Activated CD4-positive, alpha-beta memory T cell treated with anti-CD3 and anti-CD28 coated beads, Interleukin-2, amount 10 ng/mL, durations not matched to agents 7 days and 5 days (primary cell): ENCODE results near the gene FAM185A. TPM values are rescaled to one million over a fixed set of nuclear protein-coding genes. Genes with fewer than 3 reads are reported as not detected.
"Not testable (repeated sequence)": the region's sequence is repeated elsewhere in the genome, so short reads cannot be mapped to it uniquely, and the experiment has no call there.

Experiments used
- CTCF ChIA-PET: fragments of 350-600 bp; sonication (Branson Sonifier 250); formaldehyde crosslinking; loops from one replicate; lab custom pipeline; 2021; ENCODE audit warnings: antibody characterized with exemption, inconsistent platforms; lab: Charles Lee
- POLR2A ChIA-PET: fragments of 350-600 bp; sonication (Branson Sonifier 250); formaldehyde crosslinking; loops from one replicate; lab custom pipeline; 2021; ENCODE audit warnings: antibody characterized with exemption; lab: Charles Lee
- DNase-seq: peaks from one replicate; pipeline ENCODE4 v3.0.0-alpha.2; 2020
- H3K27ac Mint-ChIP-seq: one replicate; pipeline ENCODE4 v1.8.0; 2021; ENCODE audit warnings: mild to moderate bottlenecking, mixed read lengths
- H3K27me3 Mint-ChIP-seq: one replicate; pipeline ENCODE4 v1.8.0; 2021; ENCODE audit warnings: mixed read lengths
- H3K36me3 Mint-ChIP-seq: one replicate; pipeline ENCODE4 v1.8.0; 2021; ENCODE audit warnings: low read depth, mixed read lengths
- H3K4me1 Mint-ChIP-seq: one replicate; pipeline ENCODE4 v1.8.0; 2021; ENCODE audit warnings: mixed read lengths
- H3K4me3 Mint-ChIP-seq: one replicate; pipeline ENCODE4 v1.8.0; 2021; ENCODE audit warnings: mild to moderate bottlenecking, mixed read lengths
- H3K9me3 Mint-ChIP-seq: one replicate; pipeline ENCODE4 v1.8.0; 2021; ENCODE audit warnings: mixed read lengths
- total RNA-seq, 2 experiments: library from RNA; stranded (reverse); gene quantifications; one replicate each; pipeline ENCODE4 v1.2.3, GENCODE V29; 2021

FAM185A gene
- total RNA-seq, 2 experiments from 2014 or later = 6.1 to 7.2 TPM

DNA sequence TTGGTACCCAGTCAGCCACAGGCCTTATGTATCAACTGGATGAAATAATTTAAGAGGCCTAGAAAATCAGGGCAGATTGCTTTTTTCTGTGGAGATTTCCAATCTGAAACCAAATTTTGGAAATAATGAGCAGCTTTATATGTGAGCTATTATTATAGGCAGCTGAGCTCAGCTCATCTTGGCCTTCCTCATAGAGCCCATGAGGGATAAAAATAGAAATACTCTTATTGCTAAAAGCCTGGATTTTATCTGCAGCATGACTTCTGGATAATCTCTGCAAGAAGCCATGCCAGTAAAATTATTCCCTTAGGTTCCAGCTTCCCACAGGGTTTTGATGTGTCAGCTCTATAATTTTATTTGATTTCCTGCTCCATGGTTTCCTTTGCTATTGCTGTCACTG is 43.0 kb downstream of the FAM185A start:
- H3K36me3 Mint-ChIP-seq, H3K9me3 Mint-ChIP-seq, H3K4me1 Mint-ChIP-seq, POLR2A ChIA-PET, DNase-seq, H3K27me3 Mint-ChIP-seq, H3K27ac Mint-ChIP-seq, CTCF ChIA-PET, H3K4me3 Mint-ChIP-seq: not testable (repeated sequence)

DNA sequence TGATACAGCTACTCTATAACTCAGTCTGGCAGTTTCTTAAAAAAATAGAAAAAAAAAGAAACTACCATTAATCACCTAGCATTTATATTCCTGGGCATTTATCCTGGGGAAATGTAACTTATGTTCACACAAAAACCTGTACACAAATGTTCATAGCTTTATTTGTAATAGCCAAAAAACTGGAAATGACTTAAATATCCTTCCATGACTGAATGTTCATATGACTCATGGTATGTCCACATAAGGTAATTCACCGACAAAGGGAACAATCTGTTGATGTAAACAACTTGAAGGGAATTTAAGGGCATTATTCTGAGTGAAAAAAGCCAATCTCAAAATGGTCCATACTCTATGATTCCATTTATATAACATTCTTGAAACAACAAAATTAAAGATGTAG is 45.8 kb downstream of the FAM185A start:
- H3K4me1 Mint-ChIP-seq, H3K36me3 Mint-ChIP-seq, CTCF ChIA-PET, H3K9me3 Mint-ChIP-seq, H3K4me3 Mint-ChIP-seq, H3K27ac Mint-ChIP-seq, DNase-seq, H3K27me3 Mint-ChIP-seq, POLR2A ChIA-PET: not testable (repeated sequence)

DNA sequence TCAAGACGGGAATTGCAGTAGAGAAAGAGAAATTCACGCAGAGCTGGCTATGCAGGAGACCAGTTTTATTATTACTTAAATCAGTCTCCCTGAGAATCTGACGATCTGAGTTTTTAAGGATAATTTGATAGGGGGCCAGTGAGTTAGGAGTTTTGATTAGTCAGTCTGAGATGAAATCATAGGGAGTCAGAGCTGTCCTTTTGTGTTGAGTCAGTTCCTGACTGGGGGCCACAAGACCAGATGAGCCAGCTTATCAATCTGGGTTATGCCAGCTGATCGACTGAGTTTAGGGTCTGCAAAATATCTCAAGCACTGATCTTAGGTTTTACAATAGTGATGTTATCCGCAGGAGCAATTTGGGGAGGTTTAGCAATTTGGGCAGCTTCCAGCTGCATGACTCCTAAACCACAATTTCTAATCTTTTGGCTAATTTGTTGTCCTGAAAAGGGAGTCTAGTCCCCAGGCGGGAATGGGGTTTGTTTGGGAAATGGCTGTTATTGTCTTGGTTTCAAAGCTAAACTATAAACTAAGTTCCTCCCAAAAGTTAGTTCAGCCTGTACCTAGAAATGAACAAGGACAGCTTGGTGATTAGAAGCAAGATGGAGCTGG is 47.3 kb downstream of the FAM185A start:
- POLR2A ChIA-PET, H3K4me1 Mint-ChIP-seq, CTCF ChIA-PET, H3K4me3 Mint-ChIP-seq, H3K36me3 Mint-ChIP-seq, H3K27ac Mint-ChIP-seq, H3K27me3 Mint-ChIP-seq, DNase-seq, H3K9me3 Mint-ChIP-seq: not testable (repeated sequence)

DNA sequence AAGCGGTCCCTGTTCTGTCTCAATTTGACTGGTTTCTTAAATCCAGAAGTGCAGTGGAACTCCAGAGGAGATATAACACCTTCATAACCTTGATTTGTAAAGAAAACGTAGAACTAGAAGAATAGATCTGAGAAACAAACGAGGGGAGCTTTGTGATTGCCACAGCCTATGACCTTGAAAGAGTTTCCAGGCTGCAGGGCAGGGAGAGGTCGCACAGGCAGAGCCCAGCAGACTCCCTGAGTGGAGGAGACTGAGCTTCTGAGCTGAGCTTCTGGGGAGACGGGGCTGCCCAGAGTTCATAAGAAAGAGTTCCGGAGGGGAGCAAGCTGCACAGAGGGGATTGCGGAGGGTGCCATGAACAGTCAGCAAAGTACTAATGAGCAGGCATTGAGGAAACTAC is 57.8 kb downstream of the FAM185A start:
- H3K4me1 Mint-ChIP-seq = peaks cover 11% of the 10 kb centered on the region
- H3K9me3 Mint-ChIP-seq = peaks cover 9% of the 10 kb centered on the region
- no peaks in the 10 kb centered on the region for H3K27me3 Mint-ChIP-seq
- H3K27ac Mint-ChIP-seq = no peak overlapping the region
- no peak overlapping the region for H3K4me3 Mint-ChIP-seq
- DNase-seq = no peak
- H3K36me3 Mint-ChIP-seq = no peaks in the 10 kb centered on the region
- POLR2A ChIA-PET = no interaction called here
- CTCF ChIA-PET = no interaction called here

- Mint-ChIP-seq H3K27me3 (no peaks in the 10 kb centered on the region), H3K36me3 (peaks cover 6% of the 10 kb centered on the region), H3K4me3 (no peak overlapping the region), H3K27ac (no peak overlapping the region), H3K4me1 (peaks cover 36% of the 10 kb centered on the region), H3K9me3 (no peaks in the 10 kb centered on the region)
- no peak for DNase-seq
- ChIA-PET CTCF (no interaction called here), POLR2A (no interaction called here)
Observed at GRCh38 chr7:102810916-102811315, 62.1 kb downstream of the FAM185A start.

- CTCF ChIA-PET = no interaction called here
- Mint-ChIP-seq H3K4me1 (peaks cover 36% of the 10 kb centered on the region), H3K27ac (no peak overlapping the region), H3K4me3 (no peak overlapping the region), H3K9me3 (no peaks in the 10 kb centered on the region), H3K27me3 (no peaks in the 10 kb centered on the region), H3K36me3 (peaks cover 6% of the 10 kb centered on the region)
- POLR2A ChIA-PET = no interaction called here
- no peak for DNase-seq
Observed at GRCh38 chr7:102811942-102812678, 63.3 kb downstream of the FAM185A start.

GRCh38 chr7:102813191-102814024 is 64.6 kb downstream of the FAM185A start:
- Mint-ChIP-seq H3K4me1 (peaks cover 36% of the 10 kb centered on the region), H3K27me3 (no peaks in the 10 kb centered on the region), H3K4me3 (no peak overlapping the region), H3K27ac (peak overlapping the region; percentile 50), H3K36me3 (peaks cover 10% of the 10 kb centered on the region), H3K9me3 (no peaks in the 10 kb centered on the region)
- DNase-seq = no peak
- ChIA-PET CTCF (no interaction called here), POLR2A (no interaction called here)

- ChIA-PET POLR2A (interaction anchor here (0.6 to 1.4 kb wide), 2 partner anchors 13 to 29 kb away, joined by 3 to 8 read pairs; no protein-coding TSS in a partner anchor), CTCF (no interaction called here)
- no peak for DNase-seq
- Mint-ChIP-seq H3K4me3 (no peak overlapping the region), H3K27ac (peak overlapping the region; percentile 50), H3K9me3 (no peaks in the 10 kb centered on the region), H3K27me3 (no peaks in the 10 kb centered on the region), H3K4me1 (peaks cover 38% of the 10 kb centered on the region), H3K36me3 (peaks cover 10% of the 10 kb centered on the region)
Observed at GRCh38 chr7:102814025-102814471, 65.2 kb downstream of the FAM185A start.

GRCh38 chr7:102817616-102818573 is 69.1 kb downstream of the FAM185A start:
- Mint-ChIP-seq H3K9me3 (no peaks in the 10 kb centered on the region), H3K4me3 (no peak overlapping the region), H3K36me3 (peaks cover 16% of the 10 kb centered on the region), H3K27me3 (no peaks in the 10 kb centered on the region), H3K27ac (no peak overlapping the region), H3K4me1 (peaks cover 27% of the 10 kb centered on the region)
- CTCF ChIA-PET = no interaction called here
- DNase-seq = no peak
- POLR2A ChIA-PET = no interaction called here

DNA sequence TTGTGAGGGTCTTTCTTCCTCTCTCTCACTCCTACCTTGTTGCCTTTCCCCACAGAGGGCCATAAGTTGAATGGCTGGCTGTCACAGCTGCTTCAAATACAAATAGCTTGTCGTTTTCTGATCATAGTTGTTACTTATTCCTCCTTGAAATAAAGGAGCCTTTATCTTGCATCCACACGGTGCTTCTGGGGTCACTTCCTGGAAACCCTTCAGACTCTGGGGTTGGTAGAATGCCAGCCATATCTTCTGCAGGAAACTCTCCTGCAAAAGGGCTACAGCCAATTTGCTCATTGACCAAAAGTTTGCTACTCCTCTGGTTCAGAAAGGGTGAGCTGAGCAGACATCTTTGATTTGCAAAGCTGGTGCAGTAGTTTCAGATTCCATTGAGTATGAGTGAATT is 70.4 kb downstream of the FAM185A start:
- Mint-ChIP-seq H3K27me3 (no peaks in the 10 kb centered on the region), H3K27ac (no peak overlapping the region), H3K9me3 (no peaks in the 10 kb centered on the region), H3K4me3 (no peak overlapping the region), H3K4me1 (peaks cover 14% of the 10 kb centered on the region), H3K36me3 (peaks cover 13% of the 10 kb centered on the region)
- ChIA-PET POLR2A (no interaction called here), CTCF (no interaction called here)
- DNase-seq = no peak

- Mint-ChIP-seq H3K9me3 (no peaks in the 10 kb centered on the region), H3K36me3 (peaks cover 10% of the 10 kb centered on the region), H3K27ac (no peak overlapping the region), H3K27me3 (no peaks in the 10 kb centered on the region), H3K4me1 (peaks cover 2% of the 10 kb centered on the region), H3K4me3 (no peak overlapping the region)
- ChIA-PET POLR2A (no interaction called here), CTCF (no interaction called here)
- no peak for DNase-seq
Observed at GRCh38 chr7:102821994-102822747, 73.4 kb downstream of the FAM185A start.
